ENCODE results near the gene HSD17B11.

HSD17B11 gene

DNA sequence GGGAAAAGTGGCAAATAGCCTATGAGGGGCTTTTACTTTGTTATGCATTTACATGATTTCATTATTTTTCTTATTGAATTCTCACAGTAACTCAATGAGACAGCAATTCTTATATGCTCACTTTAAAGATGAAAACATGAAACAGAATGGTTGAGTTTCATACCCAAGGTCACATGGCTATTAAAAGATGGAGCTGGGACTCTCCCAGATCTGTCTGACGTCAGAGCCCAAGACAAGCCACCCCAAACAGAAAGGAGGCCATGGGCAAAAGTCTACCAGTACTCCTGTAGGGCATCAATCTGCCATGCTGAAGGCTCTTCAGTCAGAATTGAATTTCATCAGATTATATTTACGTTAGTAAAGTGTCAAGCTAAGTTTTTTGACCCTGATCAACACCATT lies 13.2 kb downstream of the HSD17B11 start:
- no peak overlapping the region for H3K9ac ChIP-seq (ENCODE audit: insufficient read length)
- no peak for DNase-seq (ENCODE audit: low read depth, low spot score)
- no peak overlapping the region for H3K4me3 ChIP-seq
- H3K36me3 ChIP-seq (ENCODE audit: insufficient read depth, low read length): peaks cover 1% of the 10 kb centered on the region; the same call in 1 of the 2 replicates
- H3K9me3 ChIP-seq (ENCODE audit: low read depth, low read length): no peaks in the 10 kb centered on the region
- TF ChIP-seq POLR2AphosphoS5 (IDR thresholded peaks at IDR 0.05; ENCODE audit: borderline replicate concordance, low read depth, low read length): no peak
- TF ChIP-seq FOXP2 (optimal IDR thresholded peaks at IDR 0.05; ENCODE audit: control extremely low read depth, extremely low read length, insufficient read depth): no peak
- no peak for TF ChIP-seq EZH2 (IDR thresholded peaks at IDR 0.05)
- H3K27ac ChIP-seq: no peak overlapping the region

DNA sequence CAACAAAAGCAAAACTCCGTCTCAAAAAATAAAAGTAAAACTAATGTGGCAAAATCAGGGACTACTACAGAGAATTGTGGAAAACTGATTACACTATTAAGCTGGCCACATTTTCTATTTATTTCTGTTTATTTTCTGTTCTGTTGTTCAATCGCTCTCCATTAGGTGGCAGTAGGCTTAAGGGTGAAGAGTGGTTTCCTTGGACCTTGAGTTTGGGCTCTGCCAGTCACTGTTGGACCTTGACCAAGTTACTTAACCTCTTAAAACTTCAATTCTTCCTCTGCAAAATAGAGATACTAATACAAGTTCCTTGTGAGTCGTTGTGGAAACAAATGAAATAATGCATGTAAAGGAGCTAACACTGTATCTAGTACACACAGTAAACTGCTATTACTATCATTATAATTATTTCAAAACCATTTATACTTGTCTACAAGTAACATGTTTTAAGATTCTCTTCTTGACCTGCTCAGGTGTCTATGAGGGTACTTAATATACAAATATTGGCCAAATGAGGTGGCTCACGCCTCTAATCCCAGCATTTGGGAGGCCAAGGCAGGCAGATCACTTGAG lies 15.2 kb downstream of the HSD17B11 start:
- Histone ChIP-seq H3K9me3 (ENCODE audit: low read depth, low read length) (no peaks in the 10 kb centered on the region), H3K36me3 (ENCODE audit: insufficient read depth, low read length) (peaks cover 10% of the 10 kb centered on the region; the same call in 1 of the 2 replicates), H3K9ac (ENCODE audit: insufficient read length) (no peak overlapping the region), H3K27ac (no peak overlapping the region), H3K4me3 (no peak overlapping the region)
- TF ChIP-seq FOXP2 (optimal IDR thresholded peaks at IDR 0.05; ENCODE audit: control extremely low read depth, extremely low read length, insufficient read depth) (no peak), EZH2 (IDR thresholded peaks at IDR 0.05) (no peak), POLR2AphosphoS5 (IDR thresholded peaks at IDR 0.05; ENCODE audit: borderline replicate concordance, low read depth, low read length) (no peak)
- DNase-seq (ENCODE audit: low read depth, low spot score): no peak

DNA sequence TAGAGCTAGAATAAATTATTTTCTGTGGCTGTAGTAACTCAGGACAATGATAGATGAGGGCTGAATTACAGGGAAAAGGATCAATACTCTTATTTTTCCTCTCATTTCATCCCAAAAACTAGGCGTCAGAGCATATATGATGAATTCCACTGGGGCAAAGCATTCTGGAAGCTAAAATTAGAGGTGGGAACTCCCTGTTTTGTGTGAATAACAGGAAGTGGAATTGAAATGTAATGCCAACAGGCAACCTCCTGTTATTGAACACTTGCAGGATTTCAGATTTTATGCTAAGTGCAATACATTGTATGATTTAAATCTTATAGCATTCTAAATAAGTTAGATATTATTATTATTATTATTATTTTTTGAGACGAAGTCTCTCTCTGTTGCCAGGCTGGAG lies 20.9 kb downstream of the HSD17B11 start:
- no peak for DNase-seq (ENCODE audit: low read depth, low spot score)
- no peak overlapping the region for H3K27ac ChIP-seq
- no peak overlapping the region for H3K9ac ChIP-seq (ENCODE audit: insufficient read length)
- peaks cover 23% of the 10 kb centered on the region for H3K36me3 ChIP-seq (ENCODE audit: insufficient read depth, low read length)
- TF ChIP-seq POLR2AphosphoS5 (IDR thresholded peaks at IDR 0.05; ENCODE audit: borderline replicate concordance, low read depth, low read length) (no peak), FOXP2 (optimal IDR thresholded peaks at IDR 0.05; ENCODE audit: control extremely low read depth, extremely low read length, insufficient read depth) (no peak), EZH2 (IDR thresholded peaks at IDR 0.05) (no peak)
- no peaks in the 10 kb centered on the region for H3K9me3 ChIP-seq (ENCODE audit: low read depth, low read length)
- H3K4me3 ChIP-seq: no peak overlapping the region

DNA sequence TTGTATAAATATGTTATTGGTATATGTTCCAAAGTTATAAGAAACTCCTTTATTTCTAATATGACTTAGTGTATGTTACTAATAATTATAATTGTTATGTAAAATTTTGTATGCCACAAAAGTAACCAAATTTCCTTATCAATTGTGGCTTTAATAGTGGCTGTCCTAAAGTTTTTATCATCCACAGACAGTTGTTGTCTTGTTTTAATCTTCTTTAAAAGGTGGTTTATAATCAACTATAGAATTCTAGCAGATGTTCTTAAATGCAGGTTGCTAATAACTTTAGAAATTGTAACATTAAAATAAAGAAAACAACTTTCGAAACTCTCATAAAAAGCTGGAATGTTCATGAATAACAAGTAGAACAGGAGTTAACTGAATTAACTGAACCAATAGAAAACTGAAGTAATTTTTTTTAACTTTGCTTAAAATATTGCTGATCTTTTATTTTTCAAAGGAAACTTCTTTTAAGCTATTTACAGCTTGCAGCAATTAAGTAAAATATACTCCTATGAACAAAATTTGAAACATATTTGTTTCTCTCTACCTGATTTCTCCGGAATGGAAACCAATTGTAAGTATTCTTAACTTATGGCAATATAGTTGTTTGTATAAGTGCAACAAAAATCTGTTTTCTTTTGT lies 24.3 kb downstream of the HSD17B11 start:
- H3K9ac ChIP-seq (ENCODE audit: insufficient read length): no peak overlapping the region
- H3K36me3 ChIP-seq (ENCODE audit: insufficient read depth, low read length): peaks cover 20% of the 10 kb centered on the region
- H3K4me3 ChIP-seq: no peak overlapping the region
- no peak for DNase-seq (ENCODE audit: low read depth, low spot score)
- TF ChIP-seq EZH2 (IDR thresholded peaks at IDR 0.05) (no peak), FOXP2 (optimal IDR thresholded peaks at IDR 0.05; ENCODE audit: control extremely low read depth, extremely low read length, insufficient read depth) (no peak), POLR2AphosphoS5 (IDR thresholded peaks at IDR 0.05; ENCODE audit: borderline replicate concordance, low read depth, low read length) (no peak)
- peak overlapping the region; percentile 23 for H3K27ac ChIP-seq
- no peaks in the 10 kb centered on the region for H3K9me3 ChIP-seq (ENCODE audit: low read depth, low read length)

DNA sequence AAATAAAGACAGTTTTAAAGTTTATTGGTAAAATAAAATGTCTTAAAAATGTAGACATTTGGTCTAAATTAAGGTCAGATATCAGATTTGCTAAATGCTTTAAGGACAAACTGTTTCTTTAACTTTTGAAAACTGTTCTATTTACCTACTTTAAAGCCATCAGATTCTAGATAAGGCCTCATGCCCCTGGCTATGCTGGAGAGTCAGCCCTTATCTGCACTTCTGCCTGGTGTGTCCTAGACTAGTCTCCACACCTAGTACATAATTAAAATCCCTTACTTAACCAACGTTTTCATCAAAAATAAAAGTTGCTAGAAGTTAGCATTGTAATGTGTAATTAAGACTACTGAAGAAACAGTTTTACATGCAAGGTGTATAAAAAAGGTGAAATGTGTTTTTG lies 25.6 kb downstream of the HSD17B11 start:
- Histone ChIP-seq H3K4me3 (no peak overlapping the region), H3K9ac (ENCODE audit: insufficient read length) (no peak overlapping the region), H3K9me3 (ENCODE audit: low read depth, low read length) (no peaks in the 10 kb centered on the region), H3K36me3 (ENCODE audit: insufficient read depth, low read length) (peaks cover 12% of the 10 kb centered on the region), H3K27ac (no peak overlapping the region)
- TF ChIP-seq POLR2AphosphoS5 (IDR thresholded peaks at IDR 0.05; ENCODE audit: borderline replicate concordance, low read depth, low read length) (no peak), FOXP2 (optimal IDR thresholded peaks at IDR 0.05; ENCODE audit: control extremely low read depth, extremely low read length, insufficient read depth) (no peak), EZH2 (IDR thresholded peaks at IDR 0.05) (no peak)
- DNase-seq (ENCODE audit: low read depth, low spot score): no peak

DNA sequence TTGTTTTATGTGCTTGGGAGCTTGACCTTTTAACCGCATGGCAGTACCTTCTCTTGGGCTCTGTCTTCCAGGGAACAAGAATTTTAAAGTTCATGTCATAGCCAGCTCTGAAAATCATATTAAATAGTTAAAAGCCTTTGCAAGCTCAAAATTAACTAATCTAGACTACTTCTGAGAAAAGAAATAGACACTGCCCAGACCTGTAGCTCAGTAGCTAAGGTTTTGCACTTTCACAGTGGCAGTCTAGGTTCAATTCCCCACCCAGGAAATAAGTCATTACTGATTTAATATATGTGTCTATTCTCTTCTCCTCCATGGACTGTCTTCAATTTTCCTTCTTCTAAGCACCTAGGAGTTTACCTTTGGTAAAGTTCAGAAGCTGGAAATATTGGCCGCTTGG lies 27.4 kb downstream of the HSD17B11 start:
- peak; percentile 24 for DNase-seq (ENCODE audit: low read depth, low spot score)
- Histone ChIP-seq H3K27ac (no peak overlapping the region), H3K4me3 (no peak overlapping the region), H3K9ac (ENCODE audit: insufficient read length) (no peak overlapping the region), H3K9me3 (ENCODE audit: low read depth, low read length) (no peaks in the 10 kb centered on the region), H3K36me3 (ENCODE audit: insufficient read depth, low read length) (peaks cover 8% of the 10 kb centered on the region)
- no peak for TF ChIP-seq FOXP2 (optimal IDR thresholded peaks at IDR 0.05; ENCODE audit: control extremely low read depth, extremely low read length, insufficient read depth)
- 0 out of 2 replicates have a peak, but pooled peaks have one; percentile 17 for TF ChIP-seq POLR2AphosphoS5 (IDR thresholded peaks at IDR 0.05; ENCODE audit: borderline replicate concordance, low read depth, low read length)

DNA sequence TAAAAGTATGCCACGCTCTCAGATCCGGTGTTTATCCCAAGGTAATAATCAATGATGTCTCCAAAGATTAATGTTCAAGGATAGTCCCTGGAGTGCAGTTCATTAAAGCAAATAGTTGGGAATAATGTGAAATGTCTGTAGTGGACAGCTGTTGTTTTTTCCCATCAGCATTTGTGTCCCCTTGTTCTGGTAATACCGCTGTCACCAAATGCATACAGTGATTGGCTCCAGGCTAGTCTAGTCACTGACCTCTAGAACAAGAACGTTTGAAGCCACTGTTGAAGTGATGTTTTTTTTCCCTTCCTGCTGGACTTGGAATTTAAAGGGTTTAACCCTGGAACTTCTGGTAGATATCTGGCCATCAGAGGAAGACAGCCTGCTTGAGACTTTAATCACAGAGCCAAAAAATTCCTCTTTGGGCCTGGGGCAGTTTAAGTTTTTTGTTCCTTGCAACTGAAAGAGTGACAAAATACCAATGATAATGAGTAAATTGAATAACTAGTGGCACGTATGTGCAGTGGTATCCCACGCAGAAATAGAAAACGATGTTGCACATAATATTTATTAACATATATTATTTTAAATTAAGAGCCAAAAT lies 30.6 kb downstream of the HSD17B11 start:
- Histone ChIP-seq H3K4me3 (no peak overlapping the region), H3K9ac (ENCODE audit: insufficient read length) (no peak overlapping the region), H3K27ac (no peak overlapping the region), H3K36me3 (ENCODE audit: insufficient read depth, low read length) (no peaks in the 10 kb centered on the region; the same call in none of the 2 replicates), H3K9me3 (ENCODE audit: low read depth, low read length) (no peaks in the 10 kb centered on the region)
- no peak for DNase-seq (ENCODE audit: low read depth, low spot score)
- TF ChIP-seq POLR2AphosphoS5 (IDR thresholded peaks at IDR 0.05; ENCODE audit: borderline replicate concordance, low read depth, low read length) (no peak), FOXP2 (optimal IDR thresholded peaks at IDR 0.05; ENCODE audit: control extremely low read depth, extremely low read length, insufficient read depth) (no peak), EZH2 (IDR thresholded peaks at IDR 0.05) (no peak)

DNA sequence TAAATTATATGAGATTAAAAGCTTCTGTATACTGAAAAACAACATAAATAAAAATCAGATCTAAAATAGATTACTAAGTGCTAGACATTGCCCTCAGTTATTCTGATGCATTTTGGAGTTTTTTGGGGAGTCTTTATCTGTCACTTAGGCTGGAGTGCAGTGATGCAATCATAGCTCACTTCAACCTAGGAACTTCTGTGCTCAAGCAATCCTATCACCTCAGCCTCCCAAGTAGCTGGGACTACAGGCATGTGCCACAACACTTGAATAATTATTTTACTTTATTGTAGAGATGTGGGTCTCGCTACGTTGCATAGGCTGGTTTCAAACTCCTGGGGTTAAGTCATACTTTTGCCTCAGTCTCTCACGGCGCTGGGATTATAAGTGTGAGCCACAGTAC lies 31.7 kb downstream of the HSD17B11 start:
- no peak overlapping the region for H3K27ac ChIP-seq
- DNase-seq (ENCODE audit: low read depth, low spot score): no peak
- no peak overlapping the region for H3K9ac ChIP-seq (ENCODE audit: insufficient read length)
- H3K36me3 ChIP-seq (ENCODE audit: insufficient read depth, low read length): no peaks in the 10 kb centered on the region
- no peak for TF ChIP-seq POLR2AphosphoS5 (IDR thresholded peaks at IDR 0.05; ENCODE audit: borderline replicate concordance, low read depth, low read length)
- H3K4me3 ChIP-seq: no peak overlapping the region
- H3K9me3 ChIP-seq (ENCODE audit: low read depth, low read length): no peaks in the 10 kb centered on the region
